HuH-7 (cell line): ENCODE results near the gene KYNU.
"Not testable (repeated sequence)": the region's sequence is repeated elsewhere in the genome, so short reads cannot be mapped to it uniquely, and the experiment has no call there.

Source experiments
- DNase-seq: peaks from one replicate; pipeline ENCODE4 v3.0.0; 2011; ENCODE audit warnings: low spot score

The KYNU gene

DNA sequence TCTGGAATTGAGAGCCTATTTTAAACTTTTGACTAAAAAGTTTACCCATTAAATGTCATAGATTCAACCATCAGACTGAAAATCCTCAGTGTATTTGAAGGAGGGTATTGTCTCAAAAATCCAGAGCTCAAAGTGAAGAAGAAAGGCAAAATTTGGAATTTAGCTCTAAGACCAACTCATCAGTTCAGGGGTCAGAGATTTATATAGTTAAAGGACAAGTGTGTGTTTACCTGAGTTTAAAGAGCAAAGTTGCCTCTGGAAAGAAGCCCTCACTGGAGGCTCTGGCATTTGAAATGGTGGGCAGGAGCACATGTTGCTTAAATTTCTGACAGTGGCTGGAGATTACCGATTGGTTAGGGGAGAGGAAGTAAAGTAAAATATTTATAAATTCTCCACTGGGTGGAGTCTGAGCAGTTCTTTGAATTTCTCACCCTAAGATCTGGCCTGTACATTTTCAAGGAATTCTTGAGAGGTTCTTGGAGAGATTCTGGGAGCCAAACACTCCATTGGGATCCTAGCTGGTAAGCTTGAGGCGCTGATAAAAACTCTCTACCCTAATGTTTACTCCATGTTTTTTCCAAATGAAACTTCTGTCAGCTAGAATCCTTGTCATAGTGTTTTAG, at the start of gene KYNU:
Gene KYNU (plus strand): TSS at position 449 of the 623 bp plus-strand sequence. CDS start 7,704 bp downstream, outside the sequence.
- DNase-seq, result no peak

DNA sequence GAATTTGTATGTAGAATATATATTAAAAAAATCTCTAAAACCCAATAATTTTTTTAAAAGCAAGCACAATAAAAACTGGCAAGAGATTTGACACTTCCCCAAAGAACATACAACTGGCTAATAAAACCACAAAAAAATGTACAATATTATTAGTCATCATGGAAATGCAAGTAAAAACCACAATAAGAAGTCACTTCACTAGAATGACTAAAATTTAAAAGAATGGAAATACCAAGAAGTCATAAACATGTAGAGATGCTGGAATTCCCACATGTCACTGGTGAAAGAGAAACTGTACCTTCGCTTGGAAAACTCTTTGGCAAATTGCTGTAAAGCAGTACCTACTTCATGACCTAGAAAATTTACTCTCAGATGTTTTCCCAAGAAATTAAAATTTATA, 43.4 kb upstream of the KYNU start:
- no peak for DNase-seq

DNA sequence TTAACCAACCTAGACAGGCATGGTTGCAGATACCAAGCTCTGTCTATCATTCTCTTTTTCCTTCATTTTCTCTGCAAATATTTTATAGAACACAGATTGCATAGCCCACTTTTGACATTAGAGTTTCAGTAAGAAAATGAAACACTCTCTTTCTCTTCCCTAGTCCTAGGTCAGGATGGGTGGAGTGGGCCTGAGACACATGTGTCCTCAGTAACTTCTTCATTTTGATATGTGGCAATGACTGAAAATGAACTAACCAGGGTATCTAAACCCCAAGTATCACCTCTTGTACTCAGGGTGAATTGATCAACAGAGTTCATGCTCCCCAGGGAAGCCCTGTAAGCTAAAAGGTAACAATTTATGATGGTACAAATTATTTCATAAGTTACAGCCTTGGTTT, 37.0 kb upstream of the KYNU start:
- DNase-seq, result no peak

DNA sequence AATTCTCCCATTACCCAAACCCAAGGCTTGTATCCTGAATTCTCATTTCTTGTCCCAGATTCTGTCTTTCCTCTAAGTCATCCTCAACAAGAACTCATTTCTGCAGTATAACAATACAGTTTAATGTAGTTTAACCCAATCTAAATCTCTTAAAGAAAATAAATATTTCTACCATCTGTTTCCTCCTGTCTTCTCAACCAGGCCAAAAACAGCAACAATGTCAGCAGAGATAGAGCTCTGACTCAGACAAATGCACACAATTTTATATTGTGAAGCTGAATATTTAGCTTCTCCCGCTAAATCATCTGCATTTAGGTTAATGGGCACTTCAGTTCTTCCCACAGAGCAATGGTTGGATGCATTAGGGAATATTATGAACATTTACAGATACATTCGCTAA, 35.7 kb upstream of the KYNU start:
- DNase-seq, result no peak

DNA sequence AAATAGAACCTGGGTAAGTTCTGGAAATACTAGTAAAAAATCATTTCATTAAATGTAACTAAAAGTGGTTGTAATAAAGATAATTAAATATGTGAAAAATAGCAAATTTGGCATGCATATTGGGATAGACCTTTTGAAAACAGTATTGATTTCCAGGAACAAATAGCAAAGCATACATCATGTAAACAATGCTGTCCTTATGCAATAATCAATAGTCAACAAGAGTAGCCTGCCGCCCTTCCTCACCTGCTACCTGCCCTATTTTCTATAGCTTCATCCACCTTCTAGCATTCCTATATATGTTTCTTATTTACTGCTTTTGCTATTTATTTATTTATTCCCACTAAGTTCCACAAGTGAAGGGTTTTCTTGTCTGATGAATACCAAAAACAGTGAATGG, 35.1 kb upstream of the KYNU start:
- DNase-seq, result no peak

DNA sequence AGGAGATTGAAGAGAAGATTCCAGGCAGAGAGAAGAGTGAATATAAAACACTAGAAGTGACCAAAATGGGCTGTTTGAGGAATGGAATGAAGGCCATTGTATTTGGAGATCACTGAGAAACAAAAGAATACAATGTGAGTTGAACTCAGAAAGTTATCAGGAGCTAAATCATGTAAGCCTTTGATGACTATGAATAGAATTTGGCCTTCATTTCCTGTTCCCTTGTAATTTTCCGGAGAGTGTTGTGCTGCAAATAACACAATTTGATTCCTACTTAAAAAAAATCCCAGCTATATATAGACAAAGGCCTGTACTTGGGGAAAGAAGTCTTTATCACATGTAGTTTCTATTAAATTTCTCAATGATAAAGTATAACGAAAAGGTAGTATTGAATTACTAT, 33.7 kb upstream of the KYNU start:
- no peak for DNase-seq

DNA sequence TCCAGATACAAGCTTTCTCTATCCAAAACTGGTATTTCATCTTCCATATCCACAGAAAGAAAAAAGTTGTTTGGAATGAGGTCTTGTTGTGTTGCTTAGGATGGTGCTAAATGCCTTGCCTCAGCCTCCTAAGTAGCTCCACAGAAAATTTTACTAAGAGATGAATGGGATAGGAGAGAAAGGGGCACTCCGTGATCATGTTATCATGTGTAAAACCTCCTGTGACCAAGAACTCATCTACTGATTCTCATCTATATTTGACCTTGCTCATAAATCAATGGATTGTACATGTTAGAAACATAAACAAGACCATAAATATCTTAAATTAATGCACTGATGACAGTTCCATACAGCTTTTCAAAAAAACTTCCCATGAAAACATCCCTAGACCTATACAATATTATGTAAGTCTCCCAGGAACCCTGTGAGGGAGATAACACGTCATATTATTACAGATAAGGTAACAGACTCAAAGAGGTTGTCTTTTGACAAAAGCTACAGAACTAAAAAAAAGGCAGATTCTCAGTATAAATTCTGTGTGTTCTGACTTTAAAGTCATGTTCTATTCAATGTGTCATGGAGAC, 29.3 kb upstream of the KYNU start:
- DNase-seq, result no peak

DNA sequence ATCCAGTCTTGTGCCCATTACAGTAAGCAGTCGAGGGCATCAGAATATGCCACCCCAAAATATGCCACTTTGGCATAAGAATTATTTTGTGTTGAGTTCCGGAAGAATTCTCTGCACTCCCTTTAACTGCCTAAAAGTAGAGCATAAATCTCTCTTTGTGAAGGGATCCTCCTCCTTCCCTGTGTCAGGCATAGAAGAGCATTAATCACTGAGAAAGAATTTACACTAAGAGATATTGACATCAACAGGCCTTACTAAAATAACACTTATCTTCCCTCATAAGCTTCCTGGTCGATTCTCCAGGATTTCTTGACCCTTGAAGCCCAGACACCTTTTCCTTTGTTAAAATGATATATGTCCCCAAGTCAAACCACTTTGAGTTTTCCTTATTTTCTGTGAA, 27.6 kb upstream of the KYNU start:
- DNase-seq, result no peak

DNA sequence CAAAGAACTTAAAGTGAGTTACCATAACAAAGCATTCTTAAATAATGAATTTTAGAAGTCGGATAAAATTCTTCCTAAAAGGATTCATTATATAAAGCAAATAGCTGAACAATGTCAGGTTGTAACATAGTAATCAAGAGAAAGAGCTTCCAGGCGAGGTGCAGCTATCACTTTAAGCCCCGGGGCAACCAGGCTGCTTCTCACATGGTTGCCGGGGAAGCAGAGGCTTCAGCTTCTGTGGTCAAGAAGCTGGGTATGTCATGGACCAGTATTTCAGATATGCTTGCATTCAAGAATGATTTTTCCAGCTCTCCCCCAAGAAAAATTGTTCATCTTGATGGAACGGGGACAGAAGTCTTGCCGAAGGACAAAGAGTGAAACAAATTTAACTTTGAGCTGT, 23.6 kb upstream of the KYNU start:
- no peak for DNase-seq

DNA sequence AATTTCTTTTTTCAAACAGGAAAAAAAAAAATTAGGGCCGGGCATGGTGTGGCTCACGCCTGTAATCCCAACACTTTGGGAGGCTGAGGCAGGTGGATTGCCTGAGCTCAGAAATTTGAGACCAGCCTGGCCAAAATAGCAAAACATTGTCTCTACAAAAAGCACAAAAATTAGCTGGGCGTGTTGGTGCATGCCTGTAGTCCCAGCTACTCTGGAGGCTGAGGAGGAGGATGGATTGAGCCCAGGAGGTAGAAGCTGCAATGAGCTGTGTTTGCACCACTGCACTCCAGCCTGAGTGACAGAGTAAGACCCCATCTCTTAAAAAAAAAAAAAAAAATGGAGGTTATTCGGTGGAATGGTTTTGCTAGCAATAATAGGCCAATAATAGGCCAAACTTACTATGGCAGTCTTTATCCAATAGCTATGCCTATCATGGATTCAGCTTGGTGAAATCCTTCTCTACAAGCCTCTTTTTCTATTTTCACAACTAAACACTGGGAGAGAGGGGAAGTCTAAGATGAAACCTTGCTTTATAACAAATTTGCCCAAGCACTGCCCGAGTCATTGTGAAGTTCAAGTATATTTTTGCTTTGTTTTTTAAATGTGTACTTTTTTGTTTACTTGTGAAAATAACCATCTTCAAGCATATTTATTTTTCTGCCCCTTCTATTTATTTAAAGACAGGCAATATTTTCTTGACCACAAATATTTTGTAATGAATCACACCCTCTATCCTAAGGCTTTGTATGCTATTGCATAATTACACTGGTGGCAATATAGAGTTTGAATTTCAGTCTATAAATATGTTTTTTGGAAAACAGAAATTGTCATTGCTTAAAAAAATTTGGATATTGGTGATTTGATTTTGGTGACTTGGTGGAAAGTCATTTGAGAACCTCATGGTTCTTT, 20.0 kb upstream of the KYNU start:
- no peak for DNase-seq

DNA sequence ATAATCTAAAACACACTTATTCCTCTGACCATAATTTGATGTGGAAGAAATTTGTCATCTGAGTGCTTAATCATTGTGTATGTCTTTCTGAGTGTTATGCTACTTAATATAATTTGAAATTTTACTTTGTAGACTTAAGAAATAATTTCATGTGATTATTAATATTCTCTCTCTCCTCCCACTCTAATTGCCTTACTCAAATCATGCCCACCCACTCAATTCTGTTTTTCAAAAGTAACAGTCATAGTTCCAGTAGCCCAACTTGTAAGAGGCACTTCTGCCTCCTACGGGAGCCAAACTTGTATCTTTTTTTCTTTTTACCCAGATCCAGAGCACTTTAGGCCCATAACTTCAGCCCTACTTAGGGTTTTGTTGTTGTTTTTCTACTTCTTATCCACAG, 18.5 kb upstream of the KYNU start:
- no peak for DNase-seq

DNA sequence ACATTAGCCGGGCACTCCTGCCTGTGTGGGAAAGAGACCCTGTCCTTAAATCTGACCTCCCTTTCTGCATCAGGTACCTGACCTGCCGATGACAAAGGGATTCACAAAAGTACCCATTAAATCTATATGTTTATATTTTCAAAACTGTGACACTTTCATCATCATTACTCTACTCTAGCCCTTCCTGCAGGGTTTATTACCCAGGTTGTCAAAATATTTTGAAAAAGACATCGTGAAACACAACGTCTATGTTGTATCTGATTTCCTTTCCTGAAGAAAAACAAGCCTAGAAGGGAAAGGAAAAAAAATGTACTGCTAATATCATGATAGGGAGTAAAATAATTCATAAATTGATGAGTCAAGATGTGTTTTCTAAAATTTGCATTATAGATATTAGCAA, 15.2 kb upstream of the KYNU start:
- DNase-seq, result no peak

DNA sequence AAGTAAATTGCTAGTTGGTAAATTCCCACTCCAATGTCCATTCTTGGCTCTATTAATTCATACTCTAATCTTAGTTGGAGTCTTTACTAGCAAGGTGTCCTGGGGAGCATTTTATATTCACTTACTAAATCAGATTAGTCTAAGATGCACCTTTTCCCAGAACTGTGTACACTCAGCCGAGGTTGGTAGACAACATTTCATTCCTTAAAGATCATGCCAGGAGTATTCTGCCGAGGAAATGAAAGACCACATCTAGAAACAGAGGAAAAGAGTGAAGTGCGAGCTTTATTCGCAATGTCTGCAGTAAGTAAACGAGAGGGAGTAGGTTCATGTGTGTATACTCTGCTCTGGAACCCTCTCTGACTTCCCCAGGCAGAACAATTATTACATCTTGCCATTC, 14.6 kb upstream of the KYNU start:
- no peak for DNase-seq

DNA sequence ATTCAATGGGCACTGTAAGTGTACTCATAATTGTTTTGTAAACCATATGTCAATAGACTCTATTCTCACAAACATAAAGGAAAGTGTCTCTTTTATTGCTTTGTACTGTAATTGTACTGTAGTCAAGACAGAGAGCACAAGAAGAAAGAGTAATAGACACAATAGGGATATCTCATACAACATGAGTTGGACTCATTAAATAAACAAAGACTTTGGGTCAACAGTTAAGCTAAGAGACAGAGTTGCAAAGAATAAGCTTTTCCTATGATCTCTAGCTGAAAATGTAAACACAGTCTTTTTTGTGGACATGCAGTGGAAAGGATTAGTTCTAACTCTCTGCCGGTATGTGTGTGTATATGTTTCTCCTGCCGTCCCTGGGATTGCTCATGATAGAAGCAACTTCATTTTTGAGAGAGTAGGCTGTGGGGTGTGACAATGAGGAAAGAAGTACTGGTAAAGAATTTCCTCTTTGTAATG, 13.9 kb upstream of the KYNU start:
- no peak for DNase-seq

DNA sequence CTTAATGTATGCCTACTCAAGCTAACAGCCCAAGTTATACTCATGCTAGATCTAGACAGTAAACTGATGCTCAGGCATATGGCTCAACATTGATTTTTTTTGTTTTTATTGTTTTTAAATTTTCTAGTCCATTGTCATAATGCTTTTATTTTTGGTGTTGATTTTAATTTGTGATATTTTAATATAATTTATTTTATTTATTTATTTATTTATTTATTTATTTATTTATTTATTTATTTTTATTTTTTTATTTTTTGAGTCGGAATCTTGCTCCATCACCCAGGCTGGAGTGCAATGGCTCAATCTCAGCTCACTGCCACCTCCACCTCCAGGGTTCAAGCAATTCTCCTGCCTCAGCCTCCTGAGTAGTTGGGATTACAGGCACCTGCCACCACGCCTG, 12.9 kb upstream of the KYNU start:
- not testable (repeated sequence) for DNase-seq

DNA sequence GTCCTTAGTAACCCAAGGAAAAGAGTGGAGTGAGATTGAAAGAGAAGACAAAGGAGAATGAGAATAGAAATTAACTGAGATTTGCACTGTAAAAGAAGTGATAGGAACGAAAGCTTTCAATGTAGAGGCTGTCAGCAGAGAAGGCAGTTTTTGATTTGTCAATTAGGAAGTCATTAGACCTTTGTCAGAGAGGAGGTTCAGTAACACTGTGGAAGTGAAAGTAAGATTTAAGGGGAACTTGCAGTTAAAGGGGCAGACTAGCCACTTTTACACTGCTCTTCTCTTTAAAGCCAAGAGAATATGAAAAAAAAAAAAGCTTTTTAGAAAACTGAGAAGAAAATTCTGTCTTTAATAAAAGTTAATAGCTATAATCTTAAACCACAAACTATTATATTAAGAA, 11.5 kb upstream of the KYNU start:
- DNase-seq, result no peak

DNA sequence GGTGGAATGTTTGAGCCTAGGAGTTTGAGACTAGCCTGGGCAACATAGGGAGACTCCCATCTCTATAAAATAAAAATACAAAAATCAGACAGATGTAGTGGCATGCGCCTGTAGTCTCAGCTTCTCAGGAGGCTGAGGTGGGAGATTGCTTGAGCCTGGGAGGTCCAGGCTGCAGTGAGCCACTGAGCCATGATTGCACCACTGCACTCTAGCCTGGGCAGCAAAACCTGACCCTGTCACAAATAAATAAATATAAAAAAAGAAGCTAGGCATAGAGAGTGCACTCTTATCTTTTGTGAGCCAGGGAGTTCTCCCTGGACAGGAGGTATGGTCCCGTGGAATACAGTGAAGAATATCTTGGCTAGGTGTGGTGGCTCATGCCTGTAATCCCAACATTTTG, 11.0 kb upstream of the KYNU start:
- DNase-seq, result no peak

DNA sequence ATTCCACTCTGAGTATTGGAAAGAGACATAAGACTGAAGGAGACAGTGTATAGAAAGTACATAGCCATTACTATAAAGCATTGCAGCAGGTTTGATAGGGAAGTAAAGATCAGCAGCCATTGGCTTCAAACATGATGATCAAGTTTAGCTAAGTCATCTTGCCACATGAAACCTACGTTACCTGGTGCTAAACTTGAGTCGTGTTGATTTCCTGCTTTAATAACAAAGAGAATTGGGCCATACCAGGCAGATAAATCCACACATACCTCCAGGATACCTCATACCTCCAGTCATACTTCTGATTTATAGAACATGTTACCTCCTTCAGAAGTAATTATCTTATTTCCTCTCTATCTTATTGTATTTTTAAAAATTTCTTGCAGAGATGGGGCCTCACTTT, 10.3 kb upstream of the KYNU start:
- DNase-seq, result no peak

DNA sequence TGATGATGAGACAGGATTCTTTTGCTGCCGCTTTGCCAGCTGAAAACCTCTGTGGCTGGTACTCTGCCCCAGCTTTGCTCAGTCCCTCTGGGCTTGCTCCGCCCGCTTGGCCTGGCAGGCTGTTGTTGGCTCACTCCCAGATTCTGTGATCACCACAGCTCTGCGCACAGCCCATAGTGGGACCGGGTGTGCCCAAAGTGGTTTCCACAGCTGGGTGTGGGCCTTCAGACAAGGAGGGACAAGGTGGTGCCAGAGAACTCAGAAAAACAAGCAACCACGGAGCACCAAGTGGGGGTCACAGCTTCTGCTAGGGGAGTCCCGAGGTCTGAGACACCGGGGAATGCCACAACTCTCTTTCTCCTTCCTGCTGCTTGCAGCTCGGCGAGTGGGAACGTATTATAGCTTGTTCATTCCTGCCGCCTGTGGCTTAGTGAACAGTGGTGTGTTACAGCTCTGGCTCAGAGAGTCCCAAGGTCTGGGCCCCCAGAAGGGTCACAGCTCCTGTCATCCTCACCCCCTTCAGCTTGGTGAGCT, 9.2 kb upstream of the KYNU start:
- no peak for DNase-seq

DNA sequence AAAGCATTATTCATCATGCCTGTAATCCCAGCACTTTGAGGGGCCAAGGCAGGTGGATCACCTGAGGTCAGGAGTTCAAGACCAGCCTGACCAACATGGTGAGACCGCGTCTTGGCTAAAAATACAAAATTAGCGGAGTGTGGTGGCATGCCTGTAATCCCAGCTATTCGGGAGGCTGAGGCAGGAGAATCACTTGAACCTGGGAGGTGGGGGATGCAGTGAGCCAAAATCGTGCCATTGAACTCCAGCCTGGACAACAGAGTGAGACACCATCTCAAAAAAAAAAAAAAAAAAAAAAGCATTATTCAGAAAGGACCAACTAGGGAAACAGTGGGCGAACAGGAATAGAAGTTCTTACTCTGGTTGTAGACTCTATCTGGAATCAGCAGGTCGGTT, 8.4 kb upstream of the KYNU start:
- DNase-seq, result not testable (repeated sequence)

DNA sequence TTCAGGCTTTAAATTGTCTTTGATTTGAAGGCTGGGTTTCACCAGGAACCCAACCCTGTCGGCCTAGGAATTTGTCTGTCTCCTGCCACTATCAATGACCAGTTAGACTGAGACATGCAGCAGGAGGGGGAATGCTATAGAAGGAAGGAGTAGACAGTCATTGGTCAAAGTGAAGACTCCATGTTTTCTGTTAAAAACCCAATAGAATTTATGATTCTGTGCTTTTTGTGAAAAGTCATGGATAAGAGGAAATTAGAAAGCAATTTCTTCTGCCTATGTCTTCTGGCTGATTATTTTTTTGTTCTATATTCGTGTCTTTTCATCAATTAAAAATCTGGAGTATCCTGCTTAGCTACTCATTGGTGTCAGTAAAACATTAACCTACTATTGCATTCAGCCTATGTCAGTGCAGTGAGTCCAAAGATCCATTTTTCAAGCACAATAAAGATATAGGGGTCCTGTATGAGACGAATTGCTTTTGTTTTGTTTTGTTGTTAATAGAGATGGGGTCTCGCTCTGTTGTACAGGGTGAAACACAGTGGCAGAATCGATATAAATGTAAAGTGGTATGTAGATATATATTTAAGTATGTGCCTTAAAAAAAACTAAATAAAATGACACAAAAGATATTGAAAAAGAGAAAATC, 7.9 kb upstream of the KYNU start:
- no peak for DNase-seq

DNA sequence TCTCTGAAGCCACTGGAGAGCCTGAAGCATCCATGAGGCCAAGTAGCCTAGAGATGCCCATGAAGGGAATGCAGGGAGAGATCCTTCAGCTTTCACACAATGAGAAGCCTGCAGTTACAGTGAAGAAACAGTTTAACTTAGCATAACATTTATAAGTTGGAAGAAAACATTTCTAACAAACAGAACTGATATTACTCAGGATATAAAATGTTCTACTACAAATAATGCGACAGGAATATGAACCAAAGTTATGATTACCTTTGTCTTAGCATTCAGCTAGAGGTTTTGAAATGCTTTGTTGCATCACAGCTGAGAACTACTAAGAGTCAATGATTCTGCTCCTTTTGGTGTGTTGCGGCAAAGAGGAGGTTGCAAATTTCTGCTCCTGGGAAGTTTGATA, 6.9 kb upstream of the KYNU start:
- no peak for DNase-seq
